IMR-90 (cell line): ENCODE results near the gene FBXO30. TPM values are rescaled to one million over a fixed set of nuclear protein-coding genes. Genes with fewer than 3 reads are reported as not detected.

ENCODE experiments used
- ATAC-seq: fragments of 200-7000 bp; cut with Tn5 transposase; 2 replicates; pipeline ENCODE4 v1.9.1; 2020; ENCODE audit warnings: low read depth, mild to moderate bottlenecking, moderate library complexity
- BruUV-seq: library from RNA; stranded (reverse); fragments of 400-500 nt; replicated peaks from 2 replicates; lab custom pipeline; 2021; lab: Mats Ljungman, UMichigan
- CTCF ChIA-PET: fragments of 300-600 bp; formaldehyde crosslinking; extraction: SDS; loops from one replicate; lab custom pipeline; 2021; ENCODE audit warnings: antibody characterized with exemption; lab: Yijun Ruan, JAX
- POLR2A ChIA-PET: fragments of 300-600 bp; sonication (Branson Sonifier 250); formaldehyde crosslinking; loops from one replicate; lab custom pipeline; 2022; ENCODE audit warnings: antibody characterized with exemption; ENCODE audit not compliant: unreplicated experiment; lab: Charles Lee
- DNase-seq: peaks from one replicate; pipeline ENCODE4 v3.0.0; 2013
- H2AFZ ChIP-seq: replicated peaks from 2 replicates; pipeline ENCODE3; 2013; ENCODE audit warnings: low read length, mild to moderate bottlenecking; ENCODE audit not compliant: poor library complexity
- H2AK5ac ChIP-seq: 2 replicates; pipeline ENCODE4 v1.6.1; 2013; ENCODE audit warnings: low read depth, low read length, inconsistent platforms
- H2AK9ac ChIP-seq: replicated peaks from 2 replicates; pipeline ENCODE3; 2013; ENCODE audit warnings: mild to moderate bottlenecking, low read depth, low read length, moderate library complexity; ENCODE audit not compliant: poor library complexity
- H2BK120ac ChIP-seq: 2 replicates; pipeline ENCODE4 v1.6.1; 2013; ENCODE audit warnings: low read depth, low read length, inconsistent platforms
- H2BK15ac ChIP-seq: 3 replicates; pipeline ENCODE4 v1.6.1; 2013; ENCODE audit warnings: low read depth, low read length, inconsistent platforms
- H2BK20ac ChIP-seq: 2 replicates; pipeline ENCODE4 v1.6.1; 2013; ENCODE audit warnings: low read depth, mild to moderate bottlenecking, inconsistent platforms, low read length, moderate library complexity
- H2BK5ac ChIP-seq: 2 replicates; pipeline ENCODE4 v1.6.1; 2013; ENCODE audit warnings: mild to moderate bottlenecking, low read depth, low read length, inconsistent platforms; ENCODE audit not compliant: poor library complexity, severe bottlenecking
- H3K14ac ChIP-seq: replicated peaks from 2 replicates; pipeline ENCODE4 v1.6.1; 2013; ENCODE audit warnings: low read depth, low read length, inconsistent platforms
- H3K18ac ChIP-seq: 2 replicates; pipeline ENCODE4 v1.6.1; 2013; ENCODE audit warnings: low read depth, low read length, control low read depth
- H3K23ac ChIP-seq: 2 replicates; pipeline ENCODE4 v1.6.1; 2013; ENCODE audit warnings: low read depth, low read length, inconsistent platforms
- H3K27ac ChIP-seq: 2 replicates; pipeline ENCODE4 v1.5.1; 2013; ENCODE audit warnings: mild to moderate bottlenecking, control low read depth, low read length; ENCODE audit not compliant: insufficient read depth
- H3K27me3 ChIP-seq: 2 replicates; pipeline ENCODE4 v1.6.1; 2013; ENCODE audit warnings: low read length; ENCODE audit not compliant: control insufficient read depth, insufficient read depth
- H3K36me3 ChIP-seq: 2 replicates; pipeline ENCODE4 v1.6.1; 2013; ENCODE audit warnings: low read length, mixed read lengths; ENCODE audit not compliant: control insufficient read depth, insufficient read depth
- H3K4ac ChIP-seq: 2 replicates; pipeline ENCODE4 v1.6.1; 2013; ENCODE audit warnings: low read depth, low read length, inconsistent platforms
- H3K4me1 ChIP-seq: 2 replicates; pipeline ENCODE4 v1.6.1; 2013; ENCODE audit warnings: low read length, mixed read lengths; ENCODE audit not compliant: control insufficient read depth, insufficient read depth
- H3K4me2 ChIP-seq: 2 replicates; pipeline ENCODE4 v1.6.1; 2013; ENCODE audit warnings: low read depth, mild to moderate bottlenecking, control low read depth, low read length, moderate library complexity
- H3K4me3 ChIP-seq: 2 replicates; pipeline ENCODE4 v1.5.1; 2013; ENCODE audit warnings: low read depth, mild to moderate bottlenecking, control low read depth, low read length, moderate library complexity; ENCODE audit not compliant: insufficient read depth
- H3K56ac ChIP-seq: 2 replicates; pipeline ENCODE4 v1.6.1; 2013; ENCODE audit warnings: low read length, inconsistent platforms; ENCODE audit not compliant: insufficient read depth; ENCODE audit errors: extremely low read depth
- H3K79me1 ChIP-seq, 2 experiments: 2 replicates each; pipeline ENCODE4 v1.6.1; 2013; ENCODE audit warnings: low read length in 2 of 2, inconsistent platforms in 1 of 2, low read depth in 1 of 2
- H3K9ac ChIP-seq: 2 replicates; pipeline ENCODE4 v1.6.1; 2013; ENCODE audit warnings: low read depth, low read length, control low read depth
- H3K9me1 ChIP-seq: 2 replicates; pipeline ENCODE4 v1.6.1; 2013; ENCODE audit warnings: low read length, inconsistent platforms; ENCODE audit not compliant: insufficient read depth
- H3K9me3 ChIP-seq: 2 replicates; pipeline ENCODE4 v1.6.1; 2013; ENCODE audit warnings: low read length; ENCODE audit not compliant: control insufficient read depth, insufficient read depth
- H4K20me1 ChIP-seq: 2 replicates; pipeline ENCODE4 v1.6.1; 2013; ENCODE audit warnings: low read length, inconsistent platforms; ENCODE audit not compliant: insufficient read depth
- H4K5ac ChIP-seq: 2 replicates; pipeline ENCODE4 v1.6.1; 2013; ENCODE audit warnings: mild to moderate bottlenecking, low read depth, low read length, control low read depth
- H4K8ac ChIP-seq, 2 experiments: 2 replicates each; pipeline ENCODE4 v1.6.1; 2013; ENCODE audit warnings: low read depth in 2 of 2, low read length in 2 of 2, control low read depth in 1 of 2, inconsistent platforms in 1 of 2
- H4K91ac ChIP-seq: 2 replicates; pipeline ENCODE4 v1.6.1; 2013; ENCODE audit warnings: low read depth, low read length, inconsistent platforms; ENCODE audit not compliant: insufficient read depth
- CEBPB ChIP-seq: IDR thresholded peaks from 2 replicates; pipeline ENCODE4 v1.6.1; 2012; ENCODE audit warnings: low read depth, low read length, improper control_type of control experiment
- RFX5 ChIP-seq: IDR thresholded peaks from 2 replicates; pipeline ENCODE4 v1.8.0; 2012; ENCODE audit warnings: low read depth, mild to moderate bottlenecking, low read length, moderate library complexity
- WGBS, 2 experiments: methylation state at CpG; one replicate each; pipeline versions ENCODE4 v1.1.5 to v1.1.7; 2013; ENCODE audit warnings: missing lambda C conversion rate in 2 of 2; ENCODE audit not compliant: insufficient read length in 1 of 2; ENCODE audit errors: extremely low coverage in 2 of 2; 5-methylcytosine and 5-hydroxymethylcytosine counted together
- dilution Hi-C: fragments of 300-500 bp; cut with HindIII; formaldehyde crosslinking; loops from one replicate; pipeline ENCODE4 v1.14.3; 2018; ENCODE audit warnings: low sequenced_read_pairs; ENCODE audit not compliant: unreplicated experiment
- in situ Hi-C: fragments of 300-500 bp; cut with MboI; formaldehyde crosslinking; loops from 3 replicates; pipeline ENCODE4 v1.14.3; 2019; ENCODE audit warnings: low sequenced_read_pairs, inconsistent platforms, mixed read lengths
- intact Hi-C: fragments of 100-400 bp; cut with micrococcal nuclease; formaldehyde crosslinking; loops from 2 replicates; pipeline ENCODE4 v1.10.0; 2022
- polyA plus RNA-seq, 3 experiments: library from polyadenylated mRNA; depleted of rRNA; stranded (reverse); fragments of >200 nt; gene quantifications; 2 replicates each; pipeline ENCODE4 v1.2.3, GENCODE V29; 2012; ENCODE audit warnings: low replicate concordance in 1 of 3
- total RNA-seq: library from RNA; depleted of rRNA; stranded (reverse); fragments of >200 nt; gene quantifications from 2 replicates; pipeline ENCODE4 v1.2.3, GENCODE V29; 2012

Gene FBXO30
- total and polyA plus RNA-seq, 2 of the 4 experiments (the other 2 are of a cell fraction): 3.1 to 9.3 TPM

DNA sequence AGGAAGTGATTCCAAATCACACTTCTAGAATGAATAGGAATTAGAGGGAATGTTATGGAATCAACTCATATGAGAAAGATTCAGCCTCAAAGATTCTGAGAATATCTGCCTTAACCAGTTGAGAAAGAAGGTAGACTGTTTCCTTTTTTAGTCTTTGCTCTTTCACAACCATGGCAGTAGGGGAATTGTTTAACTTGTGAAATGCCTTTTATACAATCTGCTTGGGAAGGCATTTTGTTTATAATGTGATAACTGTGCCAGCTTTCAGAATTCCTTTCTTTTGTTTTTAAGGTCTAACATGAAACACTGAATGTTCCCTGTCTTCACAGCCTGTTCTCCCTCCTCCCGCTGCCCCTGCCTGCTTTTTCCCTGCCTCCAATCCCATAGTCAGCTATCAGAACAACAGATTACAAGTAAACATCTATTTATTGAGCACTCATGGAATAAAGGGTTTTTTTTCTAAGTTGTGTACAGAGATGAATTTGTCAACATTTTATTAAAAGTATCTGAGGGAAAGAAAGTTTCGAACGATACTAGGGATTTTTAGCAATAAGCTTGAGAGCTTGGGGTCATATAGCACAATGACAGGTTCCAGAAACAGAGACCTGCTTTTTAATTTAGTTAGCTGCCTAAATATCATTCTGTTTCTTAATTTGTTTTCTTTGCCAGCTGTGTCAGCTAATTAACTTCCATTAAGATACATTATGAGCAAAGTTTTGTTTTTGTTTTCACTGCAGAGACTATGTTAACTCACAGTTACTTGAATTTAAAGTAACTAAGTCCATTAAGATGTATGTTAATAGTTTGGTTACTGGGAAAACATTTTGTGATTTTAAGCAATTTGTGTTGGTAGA lies 28.3 kb upstream of the FBXO30 start:
- Histone ChIP-seq H2BK15ac (no peak overlapping the region), H3K14ac (no peak overlapping the region), H3K9me1 (0 out of 2 replicates have a peak, but pooled peaks cover 3% of the 10 kb centered on the region), H2AK9ac (no peak overlapping the region), H4K91ac (no peak overlapping the region), H3K27ac (peak overlapping the region; percentile 30; the same call in 1 of the 2 replicates), H2AK5ac (no peak overlapping the region), H3K4me1 (peaks cover 4% of the 10 kb centered on the region), H4K5ac (no peak overlapping the region; the same call in 1 of the 2 replicates), H3K36me3 (no peaks in the 10 kb centered on the region), H2BK5ac (no peak overlapping the region), H3K56ac (no peak overlapping the region), H2AFZ (no peak overlapping the region), H3K4me3 (no peak overlapping the region), H4K20me1 (no peaks in the 10 kb centered on the region), H2BK20ac (no peak overlapping the region), H3K9ac (no peak overlapping the region), H3K4me2 (peak overlapping the region; percentile 84), H3K9me3 (no peaks in the 10 kb centered on the region), H2BK120ac (no peak overlapping the region), H3K79me1 (no peaks in the 10 kb centered on the region), H4K8ac (peak overlapping the region in 1 of 2 experiments; percentile 13; a peak in 1 of 4 replicates), H3K27me3 (no peaks in the 10 kb centered on the region), H3K18ac (peak overlapping the region; percentile 53), H3K4ac (no peak overlapping the region), H3K23ac (no peak overlapping the region)
- DNase-seq (peak; percentile 44), ATAC-seq (peak; percentile 61)
- dilution Hi-C loops (no loop called here), in situ Hi-C loops (no loop called here), intact Hi-C loops (loop anchor here (5.0 kb wide), 1 partner anchor 34 kb away; no protein-coding TSS in a partner anchor)
- BruUV-seq: no TSS peak
- ChIA-PET POLR2A (no interaction called here), CTCF (interaction anchor here (0.7 kb wide), 1 partner anchor 49 kb away, joined by 3 read pairs; no protein-coding TSS in a partner anchor)
- TF ChIP-seq CEBPB (peak; percentile 67; the same call in 1 of the 2 replicates), RFX5 (no peak)
- no CpG with 5 or more reads among the region's 3 CpGs for WGBS, 2 experiments
